ENCODE data around the gene DDHD1.

DNA sequence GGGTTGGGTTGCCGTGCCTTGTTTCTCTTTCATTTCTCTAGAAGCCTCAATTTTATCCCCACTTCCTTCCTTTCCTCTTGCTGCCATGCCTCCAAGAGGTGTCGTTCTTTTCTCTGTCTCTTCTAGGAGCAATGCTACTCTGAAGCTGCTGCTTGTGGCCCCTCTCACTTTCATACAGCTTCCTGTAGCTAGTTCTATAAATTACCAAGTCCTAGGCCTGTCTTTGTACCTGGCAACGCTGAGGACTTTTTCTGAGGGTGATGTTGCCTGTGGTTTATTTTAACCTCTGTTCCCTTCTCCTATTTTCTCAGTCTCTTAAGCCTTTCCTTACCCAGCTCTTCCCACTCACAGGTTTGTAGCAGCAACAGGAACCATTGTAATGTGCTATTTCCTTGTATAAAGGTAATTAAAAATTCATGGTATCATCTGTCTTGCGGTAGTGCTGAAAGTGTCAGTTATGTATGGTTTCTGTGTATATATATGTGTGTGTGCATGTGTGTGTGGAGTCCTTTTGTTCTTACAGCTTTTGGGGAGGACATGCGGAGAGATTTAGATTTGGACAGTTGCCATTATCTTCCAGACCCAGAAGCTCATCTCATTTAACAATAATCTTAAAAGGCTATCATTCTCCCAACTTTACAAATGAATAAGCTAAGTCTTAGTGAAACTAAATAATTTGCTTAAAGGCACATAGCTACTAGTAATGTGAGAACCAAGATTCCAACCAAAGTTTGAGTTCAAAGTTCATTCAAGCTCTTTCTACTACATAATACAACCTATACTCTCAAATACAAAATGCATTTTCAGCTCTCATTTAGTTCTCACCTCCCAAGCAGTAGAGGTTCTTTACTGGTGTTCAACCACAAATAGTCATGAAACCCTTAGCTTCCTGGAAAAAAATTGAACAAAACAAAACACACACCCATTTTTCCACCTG lies 43.8 kb downstream of the DDHD1 start:
- TF ChIP-seq, protein P1, sequence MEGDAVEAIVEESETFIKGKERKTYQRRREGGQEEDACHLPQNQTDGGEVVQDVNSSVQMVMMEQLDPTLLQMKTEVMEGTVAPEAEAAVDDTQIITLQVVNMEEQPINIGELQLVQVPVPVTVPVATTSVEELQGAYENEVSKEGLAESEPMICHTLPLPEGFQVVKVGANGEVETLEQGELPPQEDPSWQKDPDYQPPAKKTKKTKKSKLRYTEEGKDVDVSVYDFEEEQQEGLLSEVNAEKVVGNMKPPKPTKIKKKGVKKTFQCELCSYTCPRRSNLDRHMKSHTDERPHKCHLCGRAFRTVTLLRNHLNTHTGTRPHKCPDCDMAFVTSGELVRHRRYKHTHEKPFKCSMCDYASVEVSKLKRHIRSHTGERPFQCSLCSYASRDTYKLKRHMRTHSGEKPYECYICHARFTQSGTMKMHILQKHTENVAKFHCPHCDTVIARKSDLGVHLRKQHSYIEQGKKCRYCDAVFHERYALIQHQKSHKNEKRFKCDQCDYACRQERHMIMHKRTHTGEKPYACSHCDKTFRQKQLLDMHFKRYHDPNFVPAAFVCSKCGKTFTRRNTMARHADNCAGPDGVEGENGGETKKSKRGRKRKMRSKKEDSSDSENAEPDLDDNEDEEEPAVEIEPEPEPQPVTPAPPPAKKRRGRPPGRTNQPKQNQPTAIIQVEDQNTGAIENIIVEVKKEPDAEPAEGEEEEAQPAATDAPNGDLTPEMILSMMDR (IDR thresholded peaks at IDR 0.05) = no peak
- TF ChIP-seq SIN3A (IDR thresholded peaks at IDR 0.05; ENCODE audit: borderline replicate concordance, insufficient read depth, low read depth, low read length) = no peak
